Calu3 (cell line): ENCODE data around the gene PDE10A. TPM values are rescaled to one million over a fixed set of nuclear protein-coding genes. Genes with fewer than 3 reads are reported as not detected.

Experiments used
- BruUV-seq: library from RNA; stranded (reverse); fragments of 400-500 nt; replicated peaks from 2 replicates; lab custom pipeline; 2021; lab: Mats Ljungman, UMichigan
- CTCF ChIA-PET: fragments of 300-600 bp; sonication (Branson Sonifier 250); formaldehyde crosslinking; loops from one replicate; lab custom pipeline; 2022; ENCODE audit warnings: antibody characterized with exemption; lab: Charles Lee
- DNase-seq: peaks from one replicate; pipeline ENCODE4 v3.0.0; 2022
- H3K27ac Mint-ChIP-seq: one replicate; pipeline ENCODE4 v1.8.0; 2022; ENCODE audit warnings: mixed read lengths; ENCODE audit not compliant: unreplicated experiment
- H3K27me3 Mint-ChIP-seq: one replicate; pipeline ENCODE4 v1.8.0; 2022; ENCODE audit warnings: mixed read lengths; ENCODE audit not compliant: unreplicated experiment
- H3K36me3 Mint-ChIP-seq: one replicate; pipeline ENCODE4 v1.8.0; 2022; ENCODE audit warnings: mild to moderate bottlenecking, moderate library complexity, mixed read lengths; ENCODE audit not compliant: insufficient read depth, unreplicated experiment
- H3K4me1 Mint-ChIP-seq: one replicate; pipeline ENCODE4 v1.8.0; 2022; ENCODE audit warnings: mild to moderate bottlenecking, low read depth, mixed read lengths; ENCODE audit not compliant: unreplicated experiment
- H3K4me3 Mint-ChIP-seq: one replicate; pipeline ENCODE4 v1.8.0; 2022; ENCODE audit warnings: mild to moderate bottlenecking, low read depth, moderate library complexity, mixed read lengths; ENCODE audit not compliant: unreplicated experiment
- H3K9me3 Mint-ChIP-seq: one replicate; pipeline ENCODE4 v1.8.0; 2022; ENCODE audit warnings: low read depth, mixed read lengths; ENCODE audit not compliant: unreplicated experiment
- intact Hi-C: fragments of 100-400 bp; cut with micrococcal nuclease; formaldehyde crosslinking; loops from one replicate; pipeline ENCODE4 v1.10.0; 2022; ENCODE audit not compliant: unreplicated experiment
- total RNA-seq: library from RNA; stranded (reverse); gene quantifications from 2 replicates; pipeline ENCODE4 v1.2.3, GENCODE V29; 2022
- TF ChIP-seq, protein P1 (sequence below): fragments of 200-600 bp; IDR thresholded peaks from one replicate; pipeline ENCODE4 v1.8.0; 2022; ENCODE audit warnings: antibody characterized with exemption; ENCODE audit not compliant: unreplicated experiment

Gene PDE10A
- total RNA-seq, 1 experiment from 2014 or later: 22.5 TPM

DNA sequence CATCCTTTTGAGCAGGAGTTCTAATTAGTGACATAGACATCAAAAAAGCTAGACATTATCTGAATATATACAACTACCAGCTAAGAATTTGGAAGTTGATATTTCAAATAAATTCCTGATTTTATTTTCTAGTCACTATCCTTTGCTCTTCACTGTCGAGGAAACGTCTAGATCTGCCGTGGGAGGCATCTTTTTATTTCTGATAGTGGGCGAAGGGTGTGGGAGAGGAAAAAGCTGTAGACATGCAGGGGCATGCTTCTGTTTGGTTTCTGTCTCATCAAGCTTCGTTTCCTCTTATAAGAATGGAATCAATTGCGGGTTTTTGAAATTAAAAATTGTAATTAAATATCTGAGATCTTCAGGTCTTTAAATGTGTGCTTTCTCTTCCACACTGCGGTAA is 337.4 kb downstream of the PDE10A start:
- no peaks in the 10 kb centered on the region for H3K36me3 Mint-ChIP-seq
- CTCF ChIA-PET: interaction anchor here (0.5 kb wide), 1 partner anchor 1146 kb away, joined by 6 read pairs; no protein-coding TSS in a partner anchor
- no TSS peak for BruUV-seq

DNA sequence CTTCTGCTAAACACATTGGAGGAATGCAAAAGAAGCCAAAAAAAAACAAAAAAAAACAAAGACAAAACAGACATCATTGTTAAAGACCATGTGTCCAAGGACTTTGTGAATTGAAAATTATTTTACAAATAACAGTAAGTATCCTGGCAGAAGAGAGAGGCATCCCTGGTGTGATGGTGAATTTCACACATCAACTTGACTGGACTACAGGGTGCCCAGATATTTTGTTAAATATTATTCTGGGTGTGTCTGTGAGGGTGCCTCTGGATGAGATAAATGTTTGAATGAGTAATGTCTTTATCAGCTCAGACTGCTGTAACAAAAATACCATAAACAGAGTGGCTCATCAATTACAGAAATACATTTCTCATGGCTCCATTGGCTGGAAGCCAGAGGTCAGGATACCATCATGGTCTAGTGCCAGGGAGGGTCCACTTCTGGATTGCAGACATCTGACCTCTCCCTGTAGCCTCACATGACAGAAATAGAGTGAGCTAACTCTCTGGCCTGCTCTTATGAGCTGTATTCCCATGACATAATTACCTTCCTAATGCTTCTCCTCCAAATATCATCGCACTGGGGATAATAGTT is 341.4 kb downstream of the PDE10A start:
- no peaks in the 10 kb centered on the region for H3K4me1 Mint-ChIP-seq
- no peaks in the 10 kb centered on the region for H3K27me3 Mint-ChIP-seq
- no peak for DNase-seq
- BruUV-seq: no TSS peak
- H3K36me3 Mint-ChIP-seq: no peaks in the 10 kb centered on the region
- H3K27ac Mint-ChIP-seq: no peak overlapping the region
- TF ChIP-seq, protein P1, sequence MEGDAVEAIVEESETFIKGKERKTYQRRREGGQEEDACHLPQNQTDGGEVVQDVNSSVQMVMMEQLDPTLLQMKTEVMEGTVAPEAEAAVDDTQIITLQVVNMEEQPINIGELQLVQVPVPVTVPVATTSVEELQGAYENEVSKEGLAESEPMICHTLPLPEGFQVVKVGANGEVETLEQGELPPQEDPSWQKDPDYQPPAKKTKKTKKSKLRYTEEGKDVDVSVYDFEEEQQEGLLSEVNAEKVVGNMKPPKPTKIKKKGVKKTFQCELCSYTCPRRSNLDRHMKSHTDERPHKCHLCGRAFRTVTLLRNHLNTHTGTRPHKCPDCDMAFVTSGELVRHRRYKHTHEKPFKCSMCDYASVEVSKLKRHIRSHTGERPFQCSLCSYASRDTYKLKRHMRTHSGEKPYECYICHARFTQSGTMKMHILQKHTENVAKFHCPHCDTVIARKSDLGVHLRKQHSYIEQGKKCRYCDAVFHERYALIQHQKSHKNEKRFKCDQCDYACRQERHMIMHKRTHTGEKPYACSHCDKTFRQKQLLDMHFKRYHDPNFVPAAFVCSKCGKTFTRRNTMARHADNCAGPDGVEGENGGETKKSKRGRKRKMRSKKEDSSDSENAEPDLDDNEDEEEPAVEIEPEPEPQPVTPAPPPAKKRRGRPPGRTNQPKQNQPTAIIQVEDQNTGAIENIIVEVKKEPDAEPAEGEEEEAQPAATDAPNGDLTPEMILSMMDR: no peak
- H3K4me3 Mint-ChIP-seq: no peak overlapping the region
- intact Hi-C loops: no loop called here
- CTCF ChIA-PET: no interaction called here
- H3K9me3 Mint-ChIP-seq: peaks cover 7% of the 10 kb centered on the region

More for the DNA sequence above, 337.4 kb downstream of the PDE10A start:
- Mint-ChIP-seq H3K9me3 (peaks cover 7% of the 10 kb centered on the region), H3K27me3 (no peaks in the 10 kb centered on the region), H3K27ac (no peak overlapping the region), H3K4me3 (no peak overlapping the region), H3K4me1 (no peaks in the 10 kb centered on the region)
- no peak for DNase-seq
- TF ChIP-seq, protein P1: no peak
- intact Hi-C loops: no loop called here

DNA sequence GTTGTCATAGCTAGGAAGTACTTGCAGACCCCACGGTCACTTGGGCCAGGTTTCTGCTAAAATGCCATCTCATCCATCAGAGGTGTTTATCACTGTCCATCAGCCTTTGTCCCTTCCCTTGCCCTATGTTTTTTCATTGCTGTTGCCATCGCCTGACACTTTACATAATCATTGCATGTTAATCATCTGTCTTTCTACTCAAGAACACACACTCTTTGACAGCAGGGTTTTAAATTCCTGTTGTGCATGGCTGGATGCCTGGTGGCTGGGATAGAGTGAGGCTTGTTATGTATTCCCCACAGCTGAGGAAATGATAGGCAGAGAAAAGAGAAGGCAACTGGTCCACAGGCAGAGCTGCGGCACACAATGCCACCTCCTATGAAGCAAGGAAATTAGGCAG is 341.9 kb downstream of the PDE10A start:
- H3K36me3 Mint-ChIP-seq: no peaks in the 10 kb centered on the region
- no peak for DNase-seq
- H3K27ac Mint-ChIP-seq: no peak overlapping the region
- BruUV-seq: no TSS peak
- H3K9me3 Mint-ChIP-seq: peaks cover 7% of the 10 kb centered on the region
- CTCF ChIA-PET: no interaction called here
- no peaks in the 10 kb centered on the region for H3K27me3 Mint-ChIP-seq
- H3K4me1 Mint-ChIP-seq: no peaks in the 10 kb centered on the region
- H3K4me3 Mint-ChIP-seq: no peak overlapping the region
- TF ChIP-seq, protein P1: no peak
- intact Hi-C loops: no loop called here

DNA sequence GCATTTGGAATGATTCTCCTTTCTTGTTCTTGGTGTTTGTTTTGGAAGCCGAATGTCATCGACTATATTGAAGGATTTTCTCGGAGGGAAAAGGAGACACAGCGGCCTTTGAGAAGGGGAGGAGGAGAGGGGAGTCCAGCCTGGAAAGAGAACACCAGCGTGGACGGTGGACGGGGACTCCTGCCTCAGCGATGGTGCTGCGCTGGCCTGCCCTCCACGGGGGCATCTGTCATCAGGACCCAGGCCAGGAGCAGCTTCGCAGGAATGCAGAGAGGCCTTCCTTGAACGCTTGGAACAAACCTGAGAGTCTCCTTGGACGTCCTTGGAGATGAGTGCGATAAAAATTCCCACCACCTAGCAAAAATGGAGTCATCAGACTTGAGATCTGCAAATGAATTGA is 345.3 kb downstream of the PDE10A start:
- Mint-ChIP-seq H3K9me3 (peaks cover 5% of the 10 kb centered on the region), H3K27me3 (no peaks in the 10 kb centered on the region), H3K36me3 (no peaks in the 10 kb centered on the region), H3K27ac (no peak overlapping the region), H3K4me3 (no peak overlapping the region), H3K4me1 (no peaks in the 10 kb centered on the region)
- TF ChIP-seq, protein P1: no peak
- no TSS peak for BruUV-seq
- intact Hi-C loops: no loop called here
- CTCF ChIA-PET: no interaction called here
- DNase-seq: no peak
